Subcutaneous abdominal adipose tissue (tissue), 5 donors: ENCODE results near the gene CD96.
"Not testable (repeated sequence)": the region's sequence is repeated elsewhere in the genome, so short reads cannot be mapped to it uniquely, and the experiment has no call there.

Experiments
- H3K27ac ChIP-seq: one replicate; pipeline ENCODE4 v1.7.0; 2013; ENCODE audit warnings: low read depth, mild to moderate bottlenecking, inconsistent platforms, low read length, moderate library complexity
- H3K27me3 ChIP-seq, 5 donors: one replicate each; pipeline ENCODE4 v1.7.0; 2013; ENCODE audit warnings: low read length in 5 of 5, inconsistent platforms in 1 of 5; ENCODE audit not compliant: control insufficient read depth in 5 of 5, insufficient read depth in 4 of 5
- H3K36me3 ChIP-seq, 5 donors: one replicate each; pipeline ENCODE4 v1.7.0; 2013; ENCODE audit warnings: low read length in 5 of 5; ENCODE audit not compliant: control insufficient read depth in 5 of 5, insufficient read depth in 5 of 5
- H3K4me1 ChIP-seq, 5 donors: one replicate each; pipeline ENCODE4 v1.7.0; 2013; ENCODE audit warnings: low read length in 5 of 5, mild to moderate bottlenecking in 3 of 5, moderate library complexity in 1 of 5; ENCODE audit not compliant: control insufficient read depth in 5 of 5, insufficient read depth in 5 of 5
- H3K4me3 ChIP-seq, 5 donors: one replicate each; pipeline ENCODE4 v1.7.0; 2013; ENCODE audit warnings: low read length in 5 of 5, low read depth in 1 of 5
- H3K9ac ChIP-seq, 5 donors: one replicate each; pipeline ENCODE4 v1.7.0; 2013; ENCODE audit warnings: low read length in 5 of 5, mild to moderate bottlenecking in 4 of 5, moderate library complexity in 3 of 5
- H3K9me3 ChIP-seq, 5 donors: one replicate each; pipeline ENCODE4 v1.7.0; 2013; ENCODE audit warnings: low read length in 5 of 5; ENCODE audit not compliant: control insufficient read depth in 5 of 5
- donor health status: healthy.
- donor health status: healthy.
- donor health status: healthy.
- donor health status: healthy.
- donor health status: healthy.

CD96 gene

GRCh38 chr3:111613294-111613693, 71.3 kb downstream of the CD96 start:
- Histone ChIP-seq H3K4me1 (no peaks in the 10 kb centered on the region), H3K27ac (no peak overlapping the region), H3K9ac (no peak overlapping the region)

DNA sequence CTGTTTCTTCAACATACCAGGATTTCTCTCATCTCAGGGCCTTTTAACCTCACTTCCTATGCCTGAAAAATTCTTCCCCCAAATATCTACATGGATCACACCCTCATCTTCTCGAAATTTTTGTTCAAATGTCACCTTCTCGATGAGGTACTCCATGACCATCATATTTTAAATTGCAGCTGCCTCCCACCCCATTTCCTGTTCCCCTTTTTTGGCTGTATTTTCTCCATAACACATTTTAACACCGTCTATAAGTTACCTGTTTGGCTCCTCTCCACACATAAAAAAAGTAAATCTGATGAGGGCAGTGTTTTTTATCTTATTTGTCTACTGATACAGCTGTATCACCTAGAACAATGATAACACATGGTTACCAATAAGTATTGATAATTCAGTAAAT, 73.9 kb downstream of the CD96 start:
- Histone ChIP-seq H3K4me1 (no peaks in the 10 kb centered on the region), H3K9me3 (peaks cover 0 to 3% (median 0%) of the 10 kb centered on the region in 5 donors), H3K9ac (no peak overlapping the region), H3K27me3 (no peaks in the 10 kb centered on the region), H3K4me3 (no peak overlapping the region), H3K27ac (no peak overlapping the region), H3K36me3 (no peaks in the 10 kb centered on the region)

More at GRCh38 chr3:111613294-111613693, 71.3 kb downstream of the CD96 start:
- peaks cover 0 to 3% (median 0%) of the 10 kb centered on the region in 5 donors for H3K9me3 ChIP-seq
- H3K36me3 ChIP-seq = no peaks in the 10 kb centered on the region
- no peak overlapping the region for H3K4me3 ChIP-seq
- H3K27me3 ChIP-seq = no peaks in the 10 kb centered on the region

DNA sequence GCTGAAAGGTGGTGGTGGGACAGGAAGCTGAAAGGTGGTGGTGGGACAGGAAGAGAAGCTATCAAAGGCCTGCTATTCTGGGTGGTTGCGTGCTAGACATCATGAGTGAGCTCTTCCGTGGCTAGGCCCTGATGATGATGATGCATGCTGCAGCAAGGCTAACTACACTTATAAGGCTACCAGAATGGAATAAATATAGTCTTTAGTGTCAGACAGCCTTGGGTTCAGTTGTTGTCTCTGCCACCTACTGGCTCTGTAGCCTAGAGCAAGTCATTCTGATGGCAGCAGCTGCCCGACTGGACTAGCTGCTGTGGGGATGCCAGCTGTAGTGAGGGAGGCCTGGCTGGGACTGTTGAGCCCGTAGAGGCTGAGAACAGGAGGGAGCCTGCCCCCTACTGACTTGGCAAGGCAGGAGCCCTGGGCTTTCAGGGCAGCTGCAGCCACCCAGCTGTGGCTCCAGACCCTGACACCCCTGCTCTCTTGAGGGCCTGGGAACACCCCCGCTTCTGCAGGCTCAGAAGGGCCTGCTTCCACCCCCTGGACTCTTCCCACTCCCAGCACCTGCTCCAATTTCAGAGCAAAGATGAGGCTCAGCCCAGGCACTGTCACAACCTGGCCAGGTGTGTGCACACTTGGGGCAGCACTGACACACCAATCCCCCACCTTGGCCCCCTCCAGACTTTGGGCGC, 74.6 kb downstream of the CD96 start:
- Histone ChIP-seq H3K9ac (no peak overlapping the region), H3K27me3 (no peaks in the 10 kb centered on the region), H3K4me1 (no peaks in the 10 kb centered on the region), H3K9me3 (peaks cover 0 to 3% (median 0%) of the 10 kb centered on the region in 5 donors), H3K4me3 (no peak overlapping the region), H3K36me3 (no peaks in the 10 kb centered on the region), H3K27ac (no peak overlapping the region)

DNA sequence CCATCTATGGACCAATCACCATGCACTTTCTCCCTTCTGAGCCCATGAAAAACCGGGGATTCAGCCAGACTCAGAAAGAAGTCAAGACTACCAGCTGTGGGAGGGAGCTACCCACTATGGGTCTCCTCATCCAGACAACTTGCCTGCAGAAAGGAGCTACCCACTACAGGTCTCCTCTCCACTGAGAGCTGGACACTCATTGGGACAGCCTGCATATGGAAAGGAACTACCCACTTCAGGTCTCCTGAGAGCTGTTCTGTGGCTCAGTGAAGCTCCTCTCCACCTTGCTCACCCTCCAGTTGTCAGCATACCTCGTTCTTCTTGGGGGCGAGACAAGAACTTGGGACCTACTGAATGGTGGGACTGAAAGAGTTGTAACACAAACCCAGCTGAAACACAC, 75.4 kb downstream of the CD96 start:
- Histone ChIP-seq H3K27ac (no peak overlapping the region), H3K4me1 (no peaks in the 10 kb centered on the region), H3K9me3 (peaks cover 0 to 3% (median 0%) of the 10 kb centered on the region in 5 donors), H3K27me3 (no peaks in the 10 kb centered on the region), H3K4me3 (no peak overlapping the region), H3K9ac (no peak overlapping the region), H3K36me3 (no peaks in the 10 kb centered on the region)

GRCh38 chr3:111617912-111618601, 76.1 kb downstream of the CD96 start:
- Histone ChIP-seq H3K9me3 (peaks cover 0 to 3% (median 0%) of the 10 kb centered on the region in 5 donors), H3K36me3 (no peaks in the 10 kb centered on the region), H3K4me3 (no peak overlapping the region), H3K4me1 (no peaks in the 10 kb centered on the region), H3K27me3 (no peaks in the 10 kb centered on the region), H3K27ac (no peak overlapping the region), H3K9ac (no peak overlapping the region)

- no peaks in the 10 kb centered on the region for H3K4me1 ChIP-seq
- H3K27me3 ChIP-seq = no peaks in the 10 kb centered on the region
- H3K4me3 ChIP-seq = no peak overlapping the region
- no peaks in the 10 kb centered on the region for H3K36me3 ChIP-seq
- no peak overlapping the region for H3K27ac ChIP-seq
- peaks cover 0 to 3% (median 0%) of the 10 kb centered on the region in 5 donors for H3K9me3 ChIP-seq
- H3K9ac ChIP-seq = no peak overlapping the region
Measured at GRCh38 chr3:111618945-111619344, 76.9 kb downstream of the CD96 start.

- Histone ChIP-seq H3K9ac (no peak overlapping the region), H3K9me3 (peaks cover 0 to 3% (median 0%) of the 10 kb centered on the region in 5 donors), H3K27ac (no peak overlapping the region), H3K4me3 (no peak overlapping the region), H3K36me3 (no peaks in the 10 kb centered on the region), H3K27me3 (no peaks in the 10 kb centered on the region), H3K4me1 (no peaks in the 10 kb centered on the region)
Measured at GRCh38 chr3:111619833-111620232, 77.8 kb downstream of the CD96 start.

DNA sequence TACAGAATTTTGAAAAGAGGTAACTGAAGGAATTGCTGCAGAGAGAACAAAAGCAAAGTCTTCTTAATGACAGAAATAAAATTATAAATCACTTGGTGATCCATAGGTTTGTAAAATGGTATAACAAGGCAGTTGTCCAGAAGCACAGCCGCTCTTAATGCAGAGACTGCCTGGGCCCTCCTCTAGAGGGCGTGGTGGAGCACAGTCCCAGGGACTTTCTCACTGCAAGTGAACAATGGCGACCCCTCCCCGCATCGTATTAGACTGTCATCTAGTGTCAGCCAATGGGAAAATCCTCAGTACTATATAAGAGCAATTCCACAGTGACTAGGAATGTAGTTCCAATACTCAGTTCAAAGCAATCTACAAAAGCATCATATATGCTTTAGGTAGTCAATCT, 79.5 kb downstream of the CD96 start:
- Histone ChIP-seq H3K27me3 (no peaks in the 10 kb centered on the region), H3K27ac (no peak overlapping the region), H3K4me3 (no peak overlapping the region), H3K4me1 (no peaks in the 10 kb centered on the region), H3K36me3 (no peaks in the 10 kb centered on the region), H3K9me3 (peaks cover 0 to 3% (median 0%) of the 10 kb centered on the region in 5 donors), H3K9ac (no peak overlapping the region)

DNA sequence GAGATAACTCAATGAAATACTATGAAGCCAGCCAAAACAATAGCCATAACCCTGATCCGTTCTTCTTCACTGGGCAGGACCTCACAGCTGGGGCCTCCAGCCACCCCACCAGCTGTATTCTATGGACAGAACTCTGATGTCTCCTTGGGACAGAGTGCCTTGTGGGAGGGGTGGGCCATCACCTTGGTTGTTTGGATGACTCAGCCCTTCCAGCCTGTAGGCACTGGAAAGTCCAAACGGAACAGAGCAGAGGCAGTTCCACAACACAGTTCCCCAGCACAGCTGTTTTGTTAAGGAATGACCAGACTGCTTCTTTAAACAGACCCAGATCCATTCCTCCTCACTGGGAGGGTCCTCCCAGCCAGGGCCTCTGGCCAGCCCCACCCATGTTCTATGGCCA, 85.1 kb downstream of the CD96 start:
- Histone ChIP-seq H3K4me1 (no peaks in the 10 kb centered on the region), H3K27me3 (no peaks in the 10 kb centered on the region), H3K9ac (no peak overlapping the region), H3K9me3 (peaks cover 0 to 5% (median 2%) of the 10 kb centered on the region in 5 donors), H3K27ac (no peak overlapping the region), H3K4me3 (no peak overlapping the region), H3K36me3 (no peaks in the 10 kb centered on the region)

GRCh38 chr3:111629018-111629417, 87.0 kb downstream of the CD96 start:
- H3K4me3 ChIP-seq = not testable (repeated sequence)

More at GRCh38 chr3:111629018-111629417, 87.0 kb downstream of the CD96 start:
- not testable (repeated sequence) for H3K36me3 ChIP-seq, H3K27me3 ChIP-seq, H3K4me1 ChIP-seq, H3K27ac ChIP-seq, H3K9ac ChIP-seq, H3K9me3 ChIP-seq
